CD4-positive, alpha-beta T cell treated with Interleukin-17A for 1 hour (primary cell): ENCODE results near the gene WWOX.

ENCODE experiments used
- DNase-seq: peaks from one replicate; pipeline ENCODE4 v3.0.0-alpha.2; 2020

The WWOX gene

GRCh38 chr16:78368121-78369102 lies 269.0 kb downstream of the WWOX start:
- DNase-seq, result no peak

GRCh38 chr16:78372277-78372676 lies 272.8 kb downstream of the WWOX start:
- DNase-seq, result no peak

GRCh38 chr16:78375055-78375679 lies 275.7 kb downstream of the WWOX start:
- no peak for DNase-seq

GRCh38 chr16:78376452-78376851 lies 277.0 kb downstream of the WWOX start:
- no peak for DNase-seq

GRCh38 chr16:78377312-78377711 lies 277.9 kb downstream of the WWOX start:
- DNase-seq, result no peak

- no peak for DNase-seq
Measured at GRCh38 chr16:78381060-78381459, 281.6 kb downstream of the WWOX start.

- DNase-seq, result no peak
Measured at GRCh38 chr16:78383118-78383517, 283.7 kb downstream of the WWOX start.

GRCh38 chr16:78385086-78385805 lies 285.8 kb downstream of the WWOX start:
- no peak for DNase-seq

- DNase-seq, result no peak
Measured at GRCh38 chr16:78386557-78387324, 287.3 kb downstream of the WWOX start.

- DNase-seq, result no peak
Measured at GRCh38 chr16:78389009-78389498, 289.6 kb downstream of the WWOX start.

- DNase-seq, result no peak
Measured at GRCh38 chr16:78390092-78390491, 290.6 kb downstream of the WWOX start.

GRCh38 chr16:78390508-78391324 lies 291.3 kb downstream of the WWOX start:
- no peak for DNase-seq

- no peak for DNase-seq
Measured at GRCh38 chr16:78392585-78393195, 293.2 kb downstream of the WWOX start.

GRCh38 chr16:78395035-78395434 lies 295.6 kb downstream of the WWOX start:
- DNase-seq, result no peak

- DNase-seq, result no peak
Measured at GRCh38 chr16:78396046-78396445, 296.6 kb downstream of the WWOX start.

GRCh38 chr16:78396673-78397072 lies 297.2 kb downstream of the WWOX start:
- DNase-seq, result no peak

GRCh38 chr16:78399384-78399783 lies 299.9 kb downstream of the WWOX start:
- no peak for DNase-seq

GRCh38 chr16:78402833-78403232 lies 303.4 kb downstream of the WWOX start:
- DNase-seq, result no peak

GRCh38 chr16:78405040-78405439 lies 305.6 kb downstream of the WWOX start:
- no peak for DNase-seq

- DNase-seq, result no peak
Measured at GRCh38 chr16:78405833-78406232, 306.4 kb downstream of the WWOX start.

- no peak for DNase-seq
Measured at GRCh38 chr16:78407191-78407590, 307.7 kb downstream of the WWOX start.
